GM12878 (cell line): Measurements from ENCODE around the gene AIFM3.

ENCODE experiments used
- EP300 ChIP-seq, 2 experiments: fragments of 150-350 bp in 1 of 2; IDR thresholded peaks; 2 replicates each; pipeline ENCODE4 v1.6.1; 2011 to 2012; ENCODE audit warnings: low read depth in 2 of 2, low read length in 2 of 2, borderline replicate concordance in 1 of 2, improper control_type of control experiment in 1 of 2, inconsistent platforms in 1 of 2; ENCODE audit not compliant: control insufficient read depth in 1 of 2
- ESRRA ChIP-seq: IDR thresholded peaks from 2 replicates; pipeline ENCODE4 v1.6.1; 2012; ENCODE audit warnings: mild to moderate bottlenecking, low read length, improper control_type of control experiment
- MAX ChIP-seq: IDR thresholded peaks from 2 replicates; pipeline ENCODE4 v1.6.1; 2012; ENCODE audit warnings: low read depth, low read length, improper control_type of control experiment

DNA sequence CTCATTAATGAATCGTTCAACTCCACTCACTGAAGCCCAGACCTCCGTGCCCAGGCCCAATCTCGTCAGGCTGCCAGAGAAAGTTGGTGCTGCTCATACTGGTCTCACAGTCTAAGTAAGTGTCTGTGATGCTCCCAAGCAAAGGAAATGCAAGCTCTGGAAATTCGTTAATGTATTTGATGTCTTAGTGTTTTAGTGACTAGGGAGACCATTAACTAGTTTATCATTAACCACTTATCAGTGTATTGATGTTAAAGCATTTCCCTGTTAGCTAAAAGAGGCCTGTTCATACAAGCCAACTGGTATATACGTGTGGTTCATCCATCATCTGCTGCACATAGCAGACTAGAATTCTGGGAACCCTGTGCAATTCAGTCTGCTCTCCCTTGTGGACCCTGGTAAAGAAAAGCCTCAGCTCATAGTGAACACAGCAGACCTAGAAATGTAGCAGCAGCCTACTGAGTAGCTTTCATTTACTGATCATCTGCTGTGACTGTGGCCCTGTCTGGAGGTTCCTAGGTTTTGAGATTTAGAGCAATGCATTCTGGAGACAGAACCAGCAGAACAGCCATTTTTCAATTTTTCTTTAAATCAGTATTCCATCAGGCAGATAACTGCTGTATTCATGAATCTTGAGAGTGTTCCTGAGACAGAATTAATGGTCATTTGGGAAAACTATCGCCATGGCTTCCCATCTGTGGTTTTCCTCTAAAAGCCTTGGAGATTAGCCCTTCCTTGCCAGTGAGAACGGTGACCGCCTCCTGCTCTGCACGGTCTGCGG, 15.7 kb upstream of the AIFM3 start:
- no peak for TF ChIP-seq EP300 (IDR thresholded peaks at IDR 0.05; ENCODE audit: borderline replicate concordance in 1 of 2, control insufficient read depth in 1 of 2, low read depth in 2 of 2, low read length in 2 of 2)
- TF ChIP-seq MAX: no peak
- TF ChIP-seq ESRRA: no peak
